Liver (tissue), 9 donors: ENCODE data around the gene EGFR. TPM values are rescaled to one million over a fixed set of nuclear protein-coding genes. Genes with fewer than 3 reads are reported as not detected.

Experiments used
- DNase-seq: peaks from one replicate; pipeline ENCODE4 v3.0.0-alpha.2; 2017; ENCODE audit warnings: low spot score
- H3K27ac ChIP-seq, 2 donors: one replicate each; pipeline ENCODE4 v1.7.0; 2013; ENCODE audit warnings: inconsistent platforms in 2 of 2, low read length in 2 of 2, control low read depth in 1 of 2, low read depth in 1 of 2, mild to moderate bottlenecking in 1 of 2
- H3K27me3 ChIP-seq, 4 donors: one replicate each; pipeline versions ENCODE4 v1.6.1 to v1.7.0; 2013; ENCODE audit warnings: low read length in 3 of 4, inconsistent platforms in 1 of 4, mild to moderate bottlenecking in 1 of 4, moderate library complexity in 1 of 4; ENCODE audit not compliant: control insufficient read depth in 4 of 4, insufficient read depth in 4 of 4
- H3K36me3 ChIP-seq, 4 donors: one replicate each; pipeline versions ENCODE4 v1.6.1 to v1.7.0; 2013; ENCODE audit warnings: low read length in 3 of 4, mild to moderate bottlenecking in 3 of 4, low read depth in 1 of 4, moderate library complexity in 1 of 4; ENCODE audit not compliant: control insufficient read depth in 4 of 4, insufficient read depth in 3 of 4
- H3K4me1 ChIP-seq, 4 donors: one replicate each; pipeline versions ENCODE4 v1.6.1 to v1.7.0; 2013; ENCODE audit warnings: low read length in 3 of 4, mild to moderate bottlenecking in 3 of 4, moderate library complexity in 1 of 4; ENCODE audit not compliant: control insufficient read depth in 4 of 4, insufficient read depth in 4 of 4
- H3K4me3 ChIP-seq, 3 donors: one replicate each; pipeline versions ENCODE4 v1.6.1 to v1.7.0; 2013; ENCODE audit warnings: low read length in 3 of 3, control low read depth in 1 of 3, low read depth in 1 of 3, mild to moderate bottlenecking in 1 of 3
- H3K9ac ChIP-seq, 2 donors: one replicate each; pipeline ENCODE4 v1.7.0; 2013; ENCODE audit warnings: low read length in 2 of 2, mild to moderate bottlenecking in 2 of 2, moderate library complexity in 2 of 2, control low read depth in 1 of 2, low read depth in 1 of 2
- H3K9me3 ChIP-seq, 4 donors: one replicate each; pipeline versions ENCODE4 v1.6.1 to v1.7.0; 2013; ENCODE audit warnings: low read length in 3 of 4; ENCODE audit not compliant: control insufficient read depth in 4 of 4
- EGR1 ChIP-seq, 2 donors: IDR thresholded peaks; 2 replicates each; pipeline ENCODE4 v1.6.1; 2016 to 2018; ENCODE audit warnings: antibody characterized with exemption in 2 of 2, low read depth in 2 of 2
- FOXA1 ChIP-seq: IDR thresholded peaks from 2 replicates; pipeline ENCODE4 v1.6.1; 2016; ENCODE audit warnings: antibody characterized with exemption
- FOXA2 ChIP-seq: IDR thresholded peaks from 2 replicates; pipeline ENCODE4 v1.6.1; 2016; ENCODE audit warnings: antibody characterized with exemption
- GABPA ChIP-seq, 2 donors: IDR thresholded peaks in 1 of 2; conservative IDR thresholded peaks in 1 of 2; 2 replicates each; pipeline ENCODE4 v1.6.1; 2016; ENCODE audit warnings: antibody characterized with exemption in 2 of 2, mild to moderate bottlenecking in 1 of 2, moderate library complexity in 1 of 2
- HNF4A ChIP-seq, 2 donors: conservative IDR thresholded peaks; 2 replicates each; pipeline ENCODE4 v1.6.1; 2016; ENCODE audit warnings: antibody characterized with exemption in 2 of 2, mild to moderate bottlenecking in 2 of 2
- HNF4G ChIP-seq: IDR thresholded peaks from 2 replicates; pipeline ENCODE4 v1.6.1; 2016; ENCODE audit warnings: antibody characterized with exemption
- JUND ChIP-seq, 2 donors: IDR thresholded peaks; 2 replicates each; pipeline ENCODE4 v1.6.1; 2016; ENCODE audit warnings: antibody characterized with exemption in 2 of 2
- NR2F2 ChIP-seq: IDR thresholded peaks from 2 replicates; pipeline ENCODE4 v1.6.1; 2016; ENCODE audit warnings: antibody characterized with exemption
- RXRA ChIP-seq, 2 donors: IDR thresholded peaks; 2 replicates each; pipeline ENCODE4 v1.6.1; 2017 to 2018; ENCODE audit warnings: antibody characterized with exemption in 2 of 2, mild to moderate bottlenecking in 1 of 2
- SP1 ChIP-seq: IDR thresholded peaks from 2 replicates; pipeline ENCODE4 v1.6.1; 2018; ENCODE audit warnings: antibody characterized with exemption, mild to moderate bottlenecking
- TAF1 ChIP-seq: conservative IDR thresholded peaks from 2 replicates; pipeline ENCODE4 v1.6.1; 2016; ENCODE audit warnings: antibody characterized with exemption, mild to moderate bottlenecking
- YY1 ChIP-seq: IDR thresholded peaks from 2 replicates; pipeline ENCODE4 v1.6.1; 2016; ENCODE audit warnings: antibody characterized with exemption, mild to moderate bottlenecking
- WGBS: extraction: QIAGEN DNeasy Blood & Tissue Kit; methylation state at CpG from one replicate; pipeline ENCODE4 v1.1.7; 2013; 5-methylcytosine and 5-hydroxymethylcytosine counted together
- polyA plus RNA-seq, 2 donors: library from polyadenylated mRNA; stranded (reverse) in 1 of 2; unstranded in 1 of 2; fragments of 200-250 nt in 1 of 2; fragments of >200 nt in 1 of 2; fragmentation: Nextera tagmentation in 1 of 2; extraction: Ambion mirVana in 1 of 2; gene quantifications; one replicate each; pipeline versions ENCODE4 v1.2.1 to v1.2.3, GENCODE V29; 2013 to 2015
- total RNA-seq, 2 donors: library from RNA; depleted of rRNA; stranded (reverse); fragments of >200 nt; gene quantifications; one replicate each; pipeline ENCODE4 v1.2.3, GENCODE V29; 2014
- TF ChIP-seq, protein P1 (sequence below): IDR thresholded peaks from 2 replicates; pipeline ENCODE4 v1.6.1; 2016; ENCODE audit warnings: antibody characterized with exemption
- TF ChIP-seq, protein P2 (sequence below): IDR thresholded peaks from 2 replicates; pipeline ENCODE4 v1.6.1; 2016; ENCODE audit warnings: antibody characterized with exemption, mild to moderate bottlenecking
- TF ChIP-seq, protein P3 (sequence below): IDR thresholded peaks from 2 replicates; pipeline ENCODE4 v1.6.1; 2016; ENCODE audit warnings: antibody characterized with exemption
- TF ChIP-seq, protein P4 (sequence below): fragments of 150-350 bp; IDR thresholded peaks from 2 replicates; pipeline ENCODE4 v1.5.1; 2017; ENCODE audit warnings: improper control_type of control experiment, low read depth, low read length; ENCODE audit not compliant: missing input control
- TF ChIP-seq, protein P5 (sequence below): IDR thresholded peaks from 2 replicates; pipeline ENCODE4 v1.6.1; 2016; ENCODE audit warnings: antibody characterized with exemption
- donor health status: healthy.
- donor health status: healthy.
- donor health status: healthy.
- donor health status: healthy.
- donor health status: healthy.

EGFR gene
- total and polyA plus RNA-seq, 4 donors: 22.6 to 37.0 (median 27.7) TPM

DNA sequence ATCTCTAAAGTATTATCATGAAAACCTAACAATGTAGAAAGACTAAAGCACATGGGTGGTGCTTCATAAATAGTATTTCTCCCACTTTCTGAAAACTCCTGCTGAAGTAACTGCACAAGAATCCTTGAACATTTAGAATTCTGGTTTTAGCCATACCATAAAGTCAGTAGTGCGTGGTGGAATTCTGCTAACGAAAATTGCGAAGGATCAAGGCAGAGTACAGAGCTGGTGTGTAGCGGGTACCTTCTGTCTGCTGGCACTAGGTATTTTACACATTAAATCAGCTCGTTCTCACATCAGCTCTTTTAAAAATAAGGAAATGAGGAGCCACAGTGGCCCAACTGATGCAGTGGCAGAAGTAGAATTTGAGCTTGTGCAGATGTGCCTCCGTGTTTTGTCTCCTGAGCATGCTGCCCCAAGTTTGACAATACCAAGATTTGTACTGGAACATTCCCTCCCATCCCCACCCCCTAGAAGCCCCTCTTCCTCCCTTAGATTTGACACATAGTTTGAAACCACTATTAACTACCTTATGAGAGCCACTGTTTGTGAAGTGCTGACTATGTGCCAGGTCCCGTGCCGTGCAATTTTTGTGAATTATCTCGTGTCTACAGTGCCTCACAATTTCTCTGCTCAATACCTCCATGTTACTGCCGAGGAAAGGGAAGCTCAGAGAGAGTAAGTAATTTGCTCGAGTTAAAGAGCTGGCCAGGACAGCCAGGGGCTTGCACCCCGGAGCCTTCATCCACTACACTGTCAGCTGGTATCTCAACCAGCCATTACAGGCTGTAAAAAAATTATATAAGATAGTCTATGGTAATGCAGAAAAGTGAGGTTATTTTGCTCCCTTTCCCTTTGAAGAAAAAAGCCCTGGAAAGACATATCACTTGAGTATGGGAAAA, 66.9 kb downstream of the EGFR start:
- TF ChIP-seq, protein P1, sequence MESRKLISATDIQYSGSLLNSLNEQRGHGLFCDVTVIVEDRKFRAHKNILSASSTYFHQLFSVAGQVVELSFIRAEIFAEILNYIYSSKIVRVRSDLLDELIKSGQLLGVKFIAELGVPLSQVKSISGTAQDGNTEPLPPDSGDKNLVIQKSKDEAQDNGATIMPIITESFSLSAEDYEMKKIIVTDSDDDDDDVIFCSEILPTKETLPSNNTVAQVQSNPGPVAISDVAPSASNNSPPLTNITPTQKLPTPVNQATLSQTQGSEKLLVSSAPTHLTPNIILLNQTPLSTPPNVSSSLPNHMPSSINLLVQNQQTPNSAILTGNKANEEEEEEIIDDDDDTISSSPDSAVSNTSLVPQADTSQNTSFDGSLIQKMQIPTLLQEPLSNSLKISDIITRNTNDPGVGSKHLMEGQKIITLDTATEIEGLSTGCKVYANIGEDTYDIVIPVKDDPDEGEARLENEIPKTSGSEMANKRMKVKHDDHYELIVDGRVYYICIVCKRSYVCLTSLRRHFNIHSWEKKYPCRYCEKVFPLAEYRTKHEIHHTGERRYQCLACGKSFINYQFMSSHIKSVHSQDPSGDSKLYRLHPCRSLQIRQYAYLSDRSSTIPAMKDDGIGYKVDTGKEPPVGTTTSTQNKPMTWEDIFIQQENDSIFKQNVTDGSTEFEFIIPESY: no peak
- TF ChIP-seq EGR1 (IDR thresholded peaks at IDR 0.05; ENCODE audit: low read depth in 2 of 2): no peak
- TF ChIP-seq FOXA2: no peak
- no peak for TF ChIP-seq GABPA (IDR thresholded peaks at IDR 0.05 in 1 of 2, conservative IDR thresholded peaks at IDR 0.05 in 1 of 2)
- TF ChIP-seq, protein P2, sequence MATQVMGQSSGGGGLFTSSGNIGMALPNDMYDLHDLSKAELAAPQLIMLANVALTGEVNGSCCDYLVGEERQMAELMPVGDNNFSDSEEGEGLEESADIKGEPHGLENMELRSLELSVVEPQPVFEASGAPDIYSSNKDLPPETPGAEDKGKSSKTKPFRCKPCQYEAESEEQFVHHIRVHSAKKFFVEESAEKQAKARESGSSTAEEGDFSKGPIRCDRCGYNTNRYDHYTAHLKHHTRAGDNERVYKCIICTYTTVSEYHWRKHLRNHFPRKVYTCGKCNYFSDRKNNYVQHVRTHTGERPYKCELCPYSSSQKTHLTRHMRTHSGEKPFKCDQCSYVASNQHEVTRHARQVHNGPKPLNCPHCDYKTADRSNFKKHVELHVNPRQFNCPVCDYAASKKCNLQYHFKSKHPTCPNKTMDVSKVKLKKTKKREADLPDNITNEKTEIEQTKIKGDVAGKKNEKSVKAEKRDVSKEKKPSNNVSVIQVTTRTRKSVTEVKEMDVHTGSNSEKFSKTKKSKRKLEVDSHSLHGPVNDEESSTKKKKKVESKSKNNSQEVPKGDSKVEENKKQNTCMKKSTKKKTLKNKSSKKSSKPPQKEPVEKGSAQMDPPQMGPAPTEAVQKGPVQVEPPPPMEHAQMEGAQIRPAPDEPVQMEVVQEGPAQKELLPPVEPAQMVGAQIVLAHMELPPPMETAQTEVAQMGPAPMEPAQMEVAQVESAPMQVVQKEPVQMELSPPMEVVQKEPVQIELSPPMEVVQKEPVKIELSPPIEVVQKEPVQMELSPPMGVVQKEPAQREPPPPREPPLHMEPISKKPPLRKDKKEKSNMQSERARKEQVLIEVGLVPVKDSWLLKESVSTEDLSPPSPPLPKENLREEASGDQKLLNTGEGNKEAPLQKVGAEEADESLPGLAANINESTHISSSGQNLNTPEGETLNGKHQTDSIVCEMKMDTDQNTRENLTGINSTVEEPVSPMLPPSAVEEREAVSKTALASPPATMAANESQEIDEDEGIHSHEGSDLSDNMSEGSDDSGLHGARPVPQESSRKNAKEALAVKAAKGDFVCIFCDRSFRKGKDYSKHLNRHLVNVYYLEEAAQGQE: no peak
- TF ChIP-seq HNF4A (conservative IDR thresholded peaks at IDR 0.05): no peak
- no peak for TF ChIP-seq TAF1
- TF ChIP-seq JUND (IDR thresholded peaks at IDR 0.05): no peak
- no peak for TF ChIP-seq SP1
- TF ChIP-seq NR2F2: no peak
- TF ChIP-seq, protein P3, sequence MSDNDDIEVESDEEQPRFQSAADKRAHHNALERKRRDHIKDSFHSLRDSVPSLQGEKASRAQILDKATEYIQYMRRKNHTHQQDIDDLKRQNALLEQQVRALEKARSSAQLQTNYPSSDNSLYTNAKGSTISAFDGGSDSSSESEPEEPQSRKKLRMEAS: no peak
- TF ChIP-seq HNF4G: no peak
- TF ChIP-seq, protein P4, sequence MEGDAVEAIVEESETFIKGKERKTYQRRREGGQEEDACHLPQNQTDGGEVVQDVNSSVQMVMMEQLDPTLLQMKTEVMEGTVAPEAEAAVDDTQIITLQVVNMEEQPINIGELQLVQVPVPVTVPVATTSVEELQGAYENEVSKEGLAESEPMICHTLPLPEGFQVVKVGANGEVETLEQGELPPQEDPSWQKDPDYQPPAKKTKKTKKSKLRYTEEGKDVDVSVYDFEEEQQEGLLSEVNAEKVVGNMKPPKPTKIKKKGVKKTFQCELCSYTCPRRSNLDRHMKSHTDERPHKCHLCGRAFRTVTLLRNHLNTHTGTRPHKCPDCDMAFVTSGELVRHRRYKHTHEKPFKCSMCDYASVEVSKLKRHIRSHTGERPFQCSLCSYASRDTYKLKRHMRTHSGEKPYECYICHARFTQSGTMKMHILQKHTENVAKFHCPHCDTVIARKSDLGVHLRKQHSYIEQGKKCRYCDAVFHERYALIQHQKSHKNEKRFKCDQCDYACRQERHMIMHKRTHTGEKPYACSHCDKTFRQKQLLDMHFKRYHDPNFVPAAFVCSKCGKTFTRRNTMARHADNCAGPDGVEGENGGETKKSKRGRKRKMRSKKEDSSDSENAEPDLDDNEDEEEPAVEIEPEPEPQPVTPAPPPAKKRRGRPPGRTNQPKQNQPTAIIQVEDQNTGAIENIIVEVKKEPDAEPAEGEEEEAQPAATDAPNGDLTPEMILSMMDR: no peak
- no peak for TF ChIP-seq RXRA (IDR thresholded peaks at IDR 0.05)
- TF ChIP-seq YY1: no peak
- TF ChIP-seq FOXA1: no peak
- TF ChIP-seq, protein P5, sequence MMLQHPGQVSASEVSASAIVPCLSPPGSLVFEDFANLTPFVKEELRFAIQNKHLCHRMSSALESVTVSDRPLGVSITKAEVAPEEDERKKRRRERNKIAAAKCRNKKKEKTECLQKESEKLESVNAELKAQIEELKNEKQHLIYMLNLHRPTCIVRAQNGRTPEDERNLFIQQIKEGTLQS: no peak
- H3K27ac ChIP-seq: peak overlapping the region; percentile 26 to 44
- H3K4me3 ChIP-seq: no peak overlapping the region
- DNase-seq: no peak
- H3K27me3 ChIP-seq: no peaks in the 10 kb centered on the region
- peaks cover 9 to 23% (median 11%) of the 10 kb centered on the region in 4 donors for H3K4me1 ChIP-seq
- H3K36me3 ChIP-seq: peaks cover 0 to 2% (median under 1%) of the 10 kb centered on the region in 4 donors
- WGBS: 88% methylated on average over 12 of the region's 12 CpGs
- no peaks in the 10 kb centered on the region for H3K9me3 ChIP-seq
- no peak overlapping the region for H3K9ac ChIP-seq
